Measurements from ENCODE around the gene AMIGO1.

The AMIGO1 gene

GRCh38 chr1:109501644-109502363 is 7.7 kb downstream of the AMIGO1 start:
- peak; percentile 63 for DNase-seq

- no peak for DNase-seq
Measured at GRCh38 chr1:109500941-109501381, 8.6 kb downstream of the AMIGO1 start.

- DNase-seq: peak; percentile 44
Measured at GRCh38 chr1:109499661-109500536, 9.6 kb downstream of the AMIGO1 start.

GRCh38 chr1:109499081-109499480 is 10.4 kb downstream of the AMIGO1 start:
- no peak for DNase-seq

DNA sequence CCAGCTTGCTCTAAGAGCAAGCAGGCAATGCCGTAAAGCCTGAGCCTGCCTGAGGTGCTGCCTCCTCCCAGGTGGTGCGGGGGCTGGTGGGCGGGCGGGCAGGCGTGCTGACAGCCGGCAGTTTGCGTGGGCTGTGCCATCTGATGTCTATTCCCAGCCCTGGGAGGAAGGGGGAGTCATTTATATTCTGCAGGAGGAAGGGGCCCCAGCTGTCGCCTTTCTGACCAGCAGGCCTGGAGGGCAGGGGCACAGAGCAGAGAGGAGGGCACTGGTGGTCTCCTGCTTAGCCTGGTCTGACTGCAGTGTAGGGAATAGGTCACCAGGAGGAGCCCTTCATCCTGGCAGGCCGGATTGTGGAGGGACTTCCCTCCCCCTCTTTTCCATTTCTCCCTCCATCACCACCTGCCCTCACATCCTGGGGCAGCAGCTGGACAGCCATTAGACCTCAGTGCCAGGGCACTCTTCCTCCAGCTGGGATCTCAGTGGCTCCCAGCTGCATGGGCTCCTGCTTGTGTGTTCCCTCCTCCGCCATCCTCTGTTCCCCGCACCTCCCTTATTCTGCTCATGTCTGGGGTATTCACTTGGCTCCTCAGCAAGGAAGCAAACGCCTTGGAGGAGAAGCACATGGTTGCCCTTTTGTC is 11.2 kb downstream of the AMIGO1 start:
- DNase-seq: no peak

DNA sequence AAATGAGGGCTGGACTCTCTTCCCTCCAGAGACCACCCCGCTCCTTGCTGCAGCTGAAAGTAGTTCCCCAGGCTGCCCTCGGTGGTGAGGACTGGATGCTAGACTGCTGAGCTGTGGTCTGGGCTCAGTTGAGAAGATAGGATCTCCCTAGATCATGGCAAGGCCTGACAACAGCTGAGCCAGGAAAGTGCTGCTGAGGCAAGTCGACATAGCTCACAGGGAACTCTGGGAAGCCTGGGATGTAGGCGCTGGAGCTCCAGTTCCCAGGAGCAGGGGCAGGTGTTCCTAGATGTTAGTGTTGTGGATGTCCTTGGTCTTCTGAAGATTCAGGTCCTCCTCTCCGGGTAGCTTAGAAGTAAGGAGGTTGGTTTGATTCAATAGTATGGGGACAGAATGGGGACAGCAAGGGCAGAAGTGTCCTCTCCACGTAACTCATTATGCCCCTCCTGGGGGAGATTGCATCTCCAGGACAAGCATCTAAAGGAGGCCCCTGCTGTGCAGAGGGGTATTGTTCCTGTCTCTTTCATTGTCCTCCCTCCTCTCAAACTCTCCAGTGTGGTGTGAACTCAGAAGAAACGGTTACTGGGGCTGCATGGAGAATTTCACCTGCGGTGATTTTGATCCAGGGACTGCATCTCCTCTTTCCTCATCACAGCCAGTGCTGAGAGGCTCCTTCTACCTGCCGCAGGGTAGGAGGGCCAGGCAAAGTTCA is 11.9 kb downstream of the AMIGO1 start:
- DNase-seq: no peak

GRCh38 chr1:109495738-109496137 is 13.8 kb downstream of the AMIGO1 start:
- DNase-seq: no peak

DNA sequence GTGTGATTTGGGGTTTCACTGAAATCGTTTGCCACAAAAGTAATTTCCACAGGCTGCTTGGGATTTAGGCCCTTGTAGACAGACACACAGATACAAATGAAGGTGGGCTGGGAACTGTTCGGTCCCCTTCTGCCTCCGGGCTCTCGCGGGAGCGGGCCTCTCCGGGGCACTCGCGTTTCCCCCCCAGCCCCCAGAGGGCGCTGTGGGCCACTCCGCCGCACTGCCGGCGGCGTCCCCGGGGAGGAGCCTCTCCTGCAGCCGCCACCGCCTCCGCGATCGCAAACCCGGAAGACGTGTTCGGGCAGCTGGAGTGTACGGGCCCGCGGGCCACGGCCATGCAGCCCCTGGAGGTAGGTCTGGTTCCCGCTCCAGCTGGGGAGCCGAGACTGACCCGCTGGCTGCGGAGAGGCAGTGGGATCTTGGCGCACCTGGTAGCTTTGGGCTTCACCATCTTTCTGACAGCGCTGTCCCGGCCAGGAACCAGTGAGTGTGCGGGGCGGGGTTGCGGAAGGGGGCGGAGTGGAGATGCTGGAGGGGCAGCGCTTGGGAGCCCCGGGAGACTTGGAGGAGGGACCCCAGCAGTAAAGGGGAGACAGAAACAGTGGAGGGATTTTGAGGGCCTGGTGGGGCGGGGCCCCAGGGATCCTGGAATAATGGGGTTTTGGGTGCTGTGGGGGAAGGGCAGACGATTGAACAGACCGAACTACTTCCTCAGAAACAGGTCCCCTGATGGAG is 15.6 kb downstream of the AMIGO1 start, which contains the start of gene CYB561D1:
CYB561D1 (plus strand) TSS at position 290 of the 735 bp plus-strand sequence; CDS start at position 336, 46 bp downstream.
- peak; percentile 94 for DNase-seq

- no peak for DNase-seq
Measured at GRCh38 chr1:109493227-109493626, 16.3 kb downstream of the AMIGO1 start.

- no peak for DNase-seq
Measured at GRCh38 chr1:109492779-109493178, 16.7 kb downstream of the AMIGO1 start.

DNA sequence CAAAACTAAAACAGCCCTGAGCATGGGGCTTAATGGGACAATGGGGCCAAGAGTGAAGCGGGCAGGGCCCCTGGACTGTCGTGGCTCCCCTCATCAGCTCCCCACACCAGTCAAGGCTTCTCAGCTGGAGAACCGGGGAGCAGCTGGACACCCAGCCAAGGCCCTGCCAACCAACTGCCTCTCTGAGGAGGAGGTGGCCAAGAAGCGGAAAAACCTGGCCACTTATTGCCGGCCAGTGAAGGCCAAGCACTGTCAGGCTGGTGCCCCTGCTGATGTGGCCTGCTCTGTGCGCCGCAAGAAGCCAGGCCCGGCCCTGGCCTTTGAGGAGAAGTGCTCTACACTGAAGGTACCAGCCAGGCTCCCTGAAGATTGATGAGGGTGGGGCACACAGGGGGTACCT is 18.2 kb downstream of the AMIGO1 start:
- DNase-seq: no peak

GRCh38 chr1:109490934-109491302 is 18.6 kb downstream of the AMIGO1 start:
- no peak for DNase-seq

DNA sequence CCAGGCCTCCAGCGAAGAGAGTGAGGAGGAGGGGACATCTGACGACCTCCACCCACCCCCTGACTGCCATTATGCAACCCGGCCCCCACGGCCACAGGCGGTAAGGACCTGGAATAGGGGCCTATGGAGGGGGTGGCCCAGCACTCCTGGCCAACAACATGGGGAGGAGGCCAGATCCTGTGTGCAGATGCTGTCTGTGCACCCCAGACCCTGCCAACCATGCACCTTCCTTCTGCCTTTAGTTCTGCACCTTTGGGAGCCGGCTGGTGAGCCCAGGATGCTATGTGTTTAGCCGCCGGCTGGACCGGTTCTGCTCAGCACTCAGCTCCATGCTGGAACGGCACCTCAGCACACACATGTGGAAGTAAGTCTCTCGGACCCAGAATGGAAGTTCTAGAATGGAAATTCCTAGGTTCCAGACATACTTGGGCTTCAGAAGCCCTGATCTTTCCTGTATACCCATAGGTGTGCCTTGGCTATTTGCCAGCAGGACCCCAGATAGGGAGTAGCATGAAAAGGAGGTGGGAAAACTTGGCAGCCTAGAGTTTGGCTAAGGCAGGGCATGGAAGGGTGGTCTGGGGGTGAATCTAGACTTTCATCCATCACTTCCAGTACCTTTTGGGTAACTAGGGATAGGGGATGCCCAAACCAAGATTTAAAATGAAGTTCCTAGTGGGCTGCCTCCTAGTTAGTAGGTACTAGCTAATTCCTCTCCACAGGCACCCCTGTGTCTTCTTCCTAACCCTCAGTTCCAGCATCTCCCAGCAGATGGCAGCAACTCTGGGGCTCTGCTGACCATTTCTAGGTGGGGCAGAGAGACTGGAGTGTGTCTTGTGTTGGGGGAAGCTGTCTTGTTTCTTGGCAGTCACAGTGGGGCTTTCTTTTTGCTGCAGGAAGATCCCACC is 19.2 kb downstream of the AMIGO1 start:
- peak; percentile 79 for DNase-seq

- no peak for DNase-seq
Measured at GRCh38 chr1:109488696-109489095, 20.8 kb downstream of the AMIGO1 start.

- DNase-seq: no peak
Measured at GRCh38 chr1:109488201-109488600, 21.3 kb downstream of the AMIGO1 start.

GRCh38 chr1:109487261-109487660 is 22.3 kb downstream of the AMIGO1 start:
- no peak for DNase-seq

- no peak for DNase-seq
Measured at GRCh38 chr1:109485001-109485400, 24.5 kb downstream of the AMIGO1 start.

DNA sequence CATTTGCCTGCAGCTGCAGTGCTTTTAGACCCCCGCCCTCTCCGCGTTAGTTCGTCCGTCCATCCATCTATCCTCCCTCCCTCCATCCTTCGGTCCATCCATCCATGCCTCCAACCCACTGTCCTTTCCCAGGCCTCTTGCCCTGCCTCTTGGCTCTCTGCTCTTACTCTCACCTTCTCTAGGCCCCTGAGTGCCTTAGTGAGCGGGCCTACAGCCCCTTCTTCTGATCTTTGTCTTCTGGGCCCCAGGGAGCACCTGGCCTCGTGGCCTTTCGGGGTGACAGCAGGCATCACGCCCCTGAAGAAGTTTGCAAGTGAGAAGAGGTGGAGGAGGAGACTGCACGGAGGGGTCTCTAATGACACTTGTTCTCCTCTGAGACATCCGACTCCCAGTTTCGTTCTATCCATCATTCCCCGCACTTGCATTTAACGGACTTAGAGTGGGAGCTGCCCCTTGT is 25.0 kb downstream of the AMIGO1 start:
- no peak for DNase-seq

DNA sequence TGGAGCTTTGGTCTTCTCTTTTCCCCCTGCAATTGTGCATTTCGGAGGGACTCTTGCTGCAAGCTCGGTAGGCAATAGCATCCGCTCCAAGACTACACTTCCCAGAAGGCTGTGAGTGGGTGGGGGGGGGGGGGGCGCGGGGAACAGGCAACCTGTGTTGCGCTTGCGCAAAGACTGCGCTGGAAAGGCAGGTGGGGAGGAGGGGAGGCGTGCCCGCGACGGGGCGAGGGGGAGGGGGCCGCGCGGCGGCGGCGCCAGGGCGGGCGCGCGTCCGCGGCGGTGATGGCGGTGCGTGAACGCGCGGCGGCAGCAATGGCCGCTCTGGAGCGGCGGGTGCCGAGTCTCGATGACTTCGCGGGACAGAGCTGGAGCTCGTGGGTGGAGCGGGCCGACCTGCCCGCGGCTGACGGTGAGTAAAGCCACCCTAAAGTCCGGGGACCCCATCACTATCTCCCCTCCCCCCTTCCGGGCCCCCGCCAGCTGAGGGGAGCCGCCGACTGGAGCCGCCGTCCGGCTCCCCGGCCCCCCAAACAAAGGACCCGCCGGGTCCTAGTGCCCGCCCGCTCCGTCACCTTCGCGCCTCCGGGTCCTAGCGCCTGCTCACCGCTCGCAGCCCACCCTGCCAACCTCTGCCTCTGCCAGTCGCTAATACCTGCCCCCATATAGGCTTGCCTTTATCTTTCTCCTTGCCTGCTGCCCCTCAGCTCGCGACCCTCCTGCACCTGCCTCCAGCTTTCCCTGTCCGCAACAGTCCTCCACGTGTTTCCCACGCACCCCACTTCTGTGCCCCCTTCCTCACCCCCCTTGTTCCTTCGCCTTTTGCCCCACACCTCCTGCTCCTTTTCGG is 25.6 kb downstream of the AMIGO1 start, which contains the start of gene ATXN7L2:
ATXN7L2 (plus strand) TSS at position 234 of the 847 bp plus-strand sequence; CDS start at position 283, 49 bp downstream.
- peak; percentile 94 for DNase-seq
